ENCODE data around the gene ATF6.
"Not testable (repeated sequence)": the region's sequence is repeated elsewhere in the genome, so short reads cannot be mapped to it uniquely, and the experiment has no call there.

ATF6 gene

DNA sequence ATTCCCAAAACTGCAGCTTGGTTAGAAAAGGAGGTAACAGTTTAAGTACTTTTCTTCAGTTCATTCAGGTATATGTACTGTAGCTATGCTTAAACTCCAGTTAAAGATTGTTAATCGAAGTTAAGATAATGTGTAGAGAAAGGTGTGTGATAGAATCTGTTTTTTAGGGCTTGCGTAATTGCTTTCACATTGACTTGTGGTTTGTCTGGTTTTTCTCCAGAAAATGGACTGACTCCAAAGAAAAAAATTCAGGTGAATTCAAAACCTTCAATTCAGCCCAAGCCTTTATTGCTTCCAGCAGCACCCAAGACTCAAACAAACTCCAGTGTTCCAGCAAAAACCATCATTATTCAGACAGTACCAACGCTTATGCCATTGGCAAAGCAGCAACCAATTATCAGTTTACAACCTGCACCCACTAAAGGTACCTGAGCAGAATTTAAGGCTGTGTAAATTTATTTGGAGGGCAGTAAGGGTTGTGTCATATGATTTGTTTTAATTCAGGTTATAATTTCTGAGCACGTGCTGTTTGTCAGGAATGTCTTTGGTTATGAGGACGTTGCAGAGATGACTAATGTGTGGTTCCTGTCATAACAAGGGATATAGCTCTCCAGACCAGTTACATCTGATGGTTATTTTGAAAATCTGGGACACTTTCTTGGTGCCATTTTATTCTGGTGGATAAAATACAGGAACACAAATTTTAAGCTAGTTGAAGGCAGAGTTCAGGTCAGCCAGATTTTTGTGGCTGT is 26.0 kb downstream of the ATF6 start:
- no peak for DNase-seq (ENCODE audit: low spot score)
- ChIA-PET POLR2A (ENCODE audit: low non-redundant PET) (no interaction called here), CTCF (interaction anchor here (0.5 to 3.1 kb wide), 8 partner anchors 8 to 252 kb away, joined by 3 to 34 read pairs (median 4); no protein-coding TSS in a partner anchor)
- TF ChIP-seq, protein P1, sequence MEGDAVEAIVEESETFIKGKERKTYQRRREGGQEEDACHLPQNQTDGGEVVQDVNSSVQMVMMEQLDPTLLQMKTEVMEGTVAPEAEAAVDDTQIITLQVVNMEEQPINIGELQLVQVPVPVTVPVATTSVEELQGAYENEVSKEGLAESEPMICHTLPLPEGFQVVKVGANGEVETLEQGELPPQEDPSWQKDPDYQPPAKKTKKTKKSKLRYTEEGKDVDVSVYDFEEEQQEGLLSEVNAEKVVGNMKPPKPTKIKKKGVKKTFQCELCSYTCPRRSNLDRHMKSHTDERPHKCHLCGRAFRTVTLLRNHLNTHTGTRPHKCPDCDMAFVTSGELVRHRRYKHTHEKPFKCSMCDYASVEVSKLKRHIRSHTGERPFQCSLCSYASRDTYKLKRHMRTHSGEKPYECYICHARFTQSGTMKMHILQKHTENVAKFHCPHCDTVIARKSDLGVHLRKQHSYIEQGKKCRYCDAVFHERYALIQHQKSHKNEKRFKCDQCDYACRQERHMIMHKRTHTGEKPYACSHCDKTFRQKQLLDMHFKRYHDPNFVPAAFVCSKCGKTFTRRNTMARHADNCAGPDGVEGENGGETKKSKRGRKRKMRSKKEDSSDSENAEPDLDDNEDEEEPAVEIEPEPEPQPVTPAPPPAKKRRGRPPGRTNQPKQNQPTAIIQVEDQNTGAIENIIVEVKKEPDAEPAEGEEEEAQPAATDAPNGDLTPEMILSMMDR (conservative IDR thresholded peaks at IDR 0.05; ENCODE audit: low read depth): no peak
- no peak overlapping the region for H3K27ac ChIP-seq

DNA sequence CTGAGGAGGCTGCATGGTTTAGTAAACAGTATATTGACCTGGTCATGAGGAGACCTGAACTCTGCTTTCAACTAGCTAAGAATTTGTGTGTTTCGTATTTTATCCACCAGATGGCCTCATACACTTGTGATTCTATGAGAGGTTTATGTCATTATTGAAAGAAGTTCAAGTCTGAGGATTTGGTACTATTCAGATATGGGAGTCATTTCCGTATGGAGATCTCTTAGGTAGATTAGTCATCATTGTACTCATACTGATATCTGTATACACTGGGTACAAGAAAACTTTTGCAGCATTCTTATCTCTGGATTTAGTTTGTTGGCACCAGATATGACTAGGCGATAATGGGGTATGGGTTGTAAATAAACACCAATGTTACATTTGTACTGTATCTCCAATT is 26.6 kb downstream of the ATF6 start:
- DNase-seq (ENCODE audit: low spot score): peak; percentile 68
- H3K27ac ChIP-seq: no peak overlapping the region
- TF ChIP-seq, protein P1 (conservative IDR thresholded peaks at IDR 0.05; ENCODE audit: low read depth): peak; percentile 59
- ChIA-PET CTCF (interaction anchor here (0.5 to 3.1 kb wide), 10 partner anchors 8 to 517 kb away, joined by 3 to 34 read pairs (median 4); no protein-coding TSS in a partner anchor), POLR2A (ENCODE audit: low non-redundant PET) (no interaction called here)

DNA sequence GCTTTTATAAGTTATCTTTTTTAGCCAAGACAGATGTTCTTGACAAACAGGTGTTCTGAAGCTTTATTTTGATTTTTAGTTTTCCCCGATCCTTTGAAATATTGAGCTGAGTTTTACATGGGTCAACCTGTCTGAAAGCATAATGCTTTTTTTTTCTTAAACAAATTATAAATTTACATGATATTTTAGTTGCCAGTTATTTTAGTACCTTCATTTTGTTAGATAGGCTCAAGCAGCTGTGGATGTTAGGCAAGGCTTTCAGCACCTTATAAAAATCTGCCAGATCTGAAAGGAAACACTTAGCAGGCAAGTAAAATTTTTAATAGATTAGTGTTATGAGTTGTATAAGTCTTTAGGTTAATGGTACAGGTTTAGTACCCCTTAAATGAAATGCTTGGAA is 33.7 kb downstream of the ATF6 start:
- no peak overlapping the region for H3K27ac ChIP-seq
- TF ChIP-seq, protein P1 (conservative IDR thresholded peaks at IDR 0.05; ENCODE audit: low read depth): no peak
- no peak for DNase-seq (ENCODE audit: low spot score)
- POLR2A ChIA-PET (ENCODE audit: low non-redundant PET): no interaction called here
- CTCF ChIA-PET: no interaction called here

DNA sequence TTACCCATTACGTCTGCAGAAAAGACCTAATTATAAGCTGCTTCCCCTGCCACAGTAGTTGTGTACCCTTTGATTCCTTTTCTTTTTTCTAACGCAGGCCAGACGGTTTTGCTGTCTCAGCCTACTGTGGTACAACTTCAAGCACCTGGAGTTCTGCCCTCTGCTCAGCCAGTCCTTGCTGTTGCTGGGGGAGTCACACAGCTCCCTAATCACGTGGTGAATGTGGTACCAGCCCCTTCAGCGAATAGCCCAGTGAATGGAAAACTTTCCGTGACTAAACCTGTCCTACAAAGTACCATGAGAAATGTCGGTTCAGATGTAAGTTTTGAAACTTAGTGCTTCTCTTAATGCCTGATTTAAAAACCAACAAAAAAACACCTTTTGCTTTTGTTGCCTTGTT is 35.8 kb downstream of the ATF6 start:
- no peak overlapping the region for H3K27ac ChIP-seq
- TF ChIP-seq, protein P1 (conservative IDR thresholded peaks at IDR 0.05; ENCODE audit: low read depth): no peak
- DNase-seq (ENCODE audit: low spot score): no peak
- CTCF ChIA-PET: no interaction called here
- POLR2A ChIA-PET (ENCODE audit: low non-redundant PET): no interaction called here

- DNase-seq (ENCODE audit: low spot score): no peak
- POLR2A ChIA-PET (ENCODE audit: low non-redundant PET): no interaction called here
- no peak overlapping the region for H3K27ac ChIP-seq
- CTCF ChIA-PET: interaction anchor here (0.7 kb wide), 1 partner anchor 1464 kb away, joined by 3 read pairs; no protein-coding TSS in a partner anchor
- TF ChIP-seq, protein P1 (conservative IDR thresholded peaks at IDR 0.05; ENCODE audit: low read depth): no peak
These were observed 37.1 kb downstream of the ATF6 start for GRCh38 chr1:161803181-161803580.

DNA sequence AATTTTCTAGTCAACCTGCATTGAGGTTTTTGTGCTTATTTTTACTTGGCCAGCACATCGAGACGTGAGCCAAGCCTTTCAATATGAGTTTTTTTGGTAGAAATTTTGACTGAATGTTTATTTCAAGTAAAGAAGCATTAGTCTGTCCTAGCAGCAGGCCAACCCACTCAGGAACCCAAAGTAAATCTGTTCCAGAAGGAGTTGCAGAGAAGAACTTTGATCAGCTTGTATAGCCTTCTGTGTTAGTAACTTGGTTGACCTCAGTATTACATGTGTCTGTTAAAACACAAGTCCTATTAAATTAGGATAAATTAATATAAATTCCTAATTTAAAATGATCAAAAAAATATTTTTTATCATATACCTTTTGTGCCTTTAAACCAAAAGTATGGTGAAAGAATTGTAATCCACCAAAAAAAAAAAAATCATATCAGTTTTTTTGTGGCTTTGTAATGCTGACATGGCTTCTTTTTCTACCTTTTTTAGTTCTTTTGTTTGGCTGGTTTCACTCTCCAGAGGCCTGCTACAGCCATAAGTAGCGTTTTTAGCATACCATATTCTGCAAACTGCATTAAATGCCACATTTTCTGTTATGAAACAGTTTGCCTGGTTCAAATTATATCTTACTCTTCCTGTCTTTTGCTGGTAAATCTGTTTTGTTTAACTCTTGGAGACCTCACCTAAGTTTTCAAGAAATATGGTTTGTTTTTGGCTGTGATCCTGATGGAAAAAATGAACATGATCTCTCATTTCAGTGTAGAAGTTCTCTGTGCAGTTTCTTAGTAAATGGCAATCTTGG is 39.5 kb downstream of the ATF6 start:
- ChIA-PET POLR2A (ENCODE audit: low non-redundant PET) (no interaction called here), CTCF (no interaction called here)
- TF ChIP-seq, protein P1 (conservative IDR thresholded peaks at IDR 0.05; ENCODE audit: low read depth): no peak
- no peak for DNase-seq (ENCODE audit: low spot score)
- no peak overlapping the region for H3K27ac ChIP-seq

DNA sequence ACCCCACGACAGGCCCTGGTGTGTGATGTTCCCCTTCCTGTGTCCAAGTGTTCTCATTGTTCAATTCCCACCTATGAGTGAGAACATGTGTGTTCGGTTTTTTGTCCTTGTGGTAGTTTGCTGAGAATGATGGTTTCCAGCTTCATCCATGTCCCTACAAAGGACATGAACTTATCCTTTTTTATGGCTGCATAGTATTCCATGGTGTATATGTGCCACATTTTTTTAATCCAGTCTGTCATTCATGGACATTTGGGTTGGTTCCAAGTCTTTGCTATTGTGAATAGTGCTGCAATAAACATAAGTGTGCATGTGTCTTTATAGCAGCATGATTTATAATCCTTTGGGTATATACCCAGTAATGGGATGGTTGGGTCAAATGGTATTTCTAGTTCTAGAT is 43.1 kb downstream of the ATF6 start:
- CTCF ChIA-PET: interaction anchor here (0.7 kb wide), 1 partner anchor 37 kb away, joined by 4 read pairs; no protein-coding TSS in a partner anchor
- H3K27ac ChIP-seq; POLR2A ChIA-PET (ENCODE audit: low non-redundant PET); DNase-seq (ENCODE audit: low spot score): not testable (repeated sequence)

GRCh38 chr1:161809656-161810055 is 43.5 kb downstream of the ATF6 start:
- POLR2A ChIA-PET (ENCODE audit: low non-redundant PET); DNase-seq (ENCODE audit: low spot score); CTCF ChIA-PET; H3K27ac ChIP-seq: not testable (repeated sequence)
